Skin epidermis (tissue), 12 donors: ENCODE results near the gene TLE7.

ENCODE experiments used
- H3K27ac ChIP-seq, 21 experiments: fragments of 200-600 bp; sonication (generic) in 11 of 21; one replicate each; pipeline ENCODE4 v1.5.0; 2020; ENCODE audit warnings: mild to moderate bottlenecking in 3 of 21, inconsistent platforms in 2 of 21, moderate library complexity in 2 of 21
- H3K4me3 ChIP-seq, 7 experiments: fragments of 200-600 bp; sonication (generic) in 2 of 7; one replicate each; pipeline ENCODE4 v1.5.0; 2020; ENCODE audit warnings: inconsistent platforms in 2 of 7, mild to moderate bottlenecking in 2 of 7, moderate library complexity in 1 of 7

Gene TLE7

DNA sequence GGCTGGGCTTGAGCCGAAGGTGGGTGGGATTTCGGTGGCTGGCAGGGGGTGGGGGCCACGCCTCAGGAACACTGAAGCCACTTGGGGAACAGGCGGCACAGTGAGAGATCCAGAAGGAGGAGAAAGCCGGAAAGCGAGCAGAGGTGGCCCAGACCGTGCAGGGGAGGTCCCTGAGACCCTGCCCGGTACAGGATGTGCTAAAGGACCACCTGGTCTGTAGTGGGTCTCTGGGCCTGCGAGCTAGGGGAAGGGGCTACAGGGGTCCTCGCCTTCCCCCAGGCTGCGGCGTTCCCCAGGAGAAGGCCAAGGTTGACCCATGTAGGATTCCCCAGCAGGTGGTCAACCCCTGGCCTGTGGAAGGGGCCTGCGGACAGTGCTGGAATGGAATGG lies at the start of gene TLE7:
TLE7 (minus strand) TSS at position 4 of the 390 bp plus-strand sequence. CDS start 8,730 bp downstream, outside the sequence.
- no peak within 1 kb of the TSS for H3K27ac ChIP-seq
- no peak within 1 kb of the TSS for H3K4me3 ChIP-seq

DNA sequence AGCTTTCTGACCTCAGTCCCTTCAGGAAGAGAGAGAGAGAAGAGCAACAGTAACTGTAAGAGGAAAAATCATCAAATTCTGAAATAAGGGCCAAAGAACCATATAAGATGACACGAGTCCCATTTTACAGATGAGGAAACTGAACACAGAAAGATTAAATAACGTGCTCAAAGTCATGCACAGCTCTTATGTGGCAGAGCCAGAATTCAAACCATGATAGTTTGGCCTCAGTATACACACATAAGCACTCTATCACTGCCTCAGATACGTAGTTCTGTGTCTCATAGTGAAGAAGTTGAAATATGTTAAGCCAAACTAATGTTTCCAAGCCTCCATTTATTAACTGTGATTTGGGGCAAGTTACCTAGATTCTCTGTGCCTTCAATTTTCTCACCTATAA lies 49.2 kb upstream of the TLE7 start:
- H3K4me3 ChIP-seq, result no peak overlapping the region

GRCh38 chr16:71490361-71490760 lies 48.5 kb upstream of the TLE7 start:
- no peak overlapping the region for H3K27ac ChIP-seq

More for the DNA sequence above, 49.2 kb upstream of the TLE7 start:
- no peak overlapping the region for H3K27ac ChIP-seq

DNA sequence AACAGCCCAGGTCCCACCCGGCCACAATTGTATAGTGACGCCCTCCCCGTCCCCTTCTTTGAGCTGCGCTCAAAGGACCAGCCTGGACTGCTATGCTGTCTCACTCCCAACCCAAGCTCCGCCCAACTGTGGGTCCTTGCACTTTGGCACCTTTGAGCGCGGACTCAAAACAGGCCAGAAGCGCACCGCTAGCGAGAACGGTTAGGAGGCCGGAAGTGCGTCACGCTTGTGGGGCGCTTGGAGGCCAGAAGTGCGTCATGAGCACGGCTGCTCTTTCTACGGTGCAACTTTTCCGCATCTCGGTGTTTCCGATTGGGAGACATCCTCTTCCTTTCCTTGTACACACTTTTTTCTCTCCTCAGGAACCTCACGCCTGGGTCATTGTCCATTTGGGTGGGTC lies 47.3 kb upstream of the TLE7 start, which contains the start of gene ZNF19:
ZNF19 (minus strand) TSS at position 203 of the 400 bp plus-strand sequence. CDS start 7,210 bp downstream, outside the sequence.
- Histone ChIP-seq H3K4me3 (no peak within 1 kb of the TSS), H3K27ac (no peak within 1 kb of the TSS)

More at GRCh38 chr16:71490361-71490760, 48.5 kb upstream of the TLE7 start:
- H3K4me3 ChIP-seq, result no peak overlapping the region

- Histone ChIP-seq H3K4me3 (peak overlapping the region; percentile 62 to 94 (median 83)), H3K27ac (peak overlapping the region; percentile 58 to 99 (median 92))
Observed at GRCh38 chr16:71484006-71484893, 42.4 kb upstream of the TLE7 start.

DNA sequence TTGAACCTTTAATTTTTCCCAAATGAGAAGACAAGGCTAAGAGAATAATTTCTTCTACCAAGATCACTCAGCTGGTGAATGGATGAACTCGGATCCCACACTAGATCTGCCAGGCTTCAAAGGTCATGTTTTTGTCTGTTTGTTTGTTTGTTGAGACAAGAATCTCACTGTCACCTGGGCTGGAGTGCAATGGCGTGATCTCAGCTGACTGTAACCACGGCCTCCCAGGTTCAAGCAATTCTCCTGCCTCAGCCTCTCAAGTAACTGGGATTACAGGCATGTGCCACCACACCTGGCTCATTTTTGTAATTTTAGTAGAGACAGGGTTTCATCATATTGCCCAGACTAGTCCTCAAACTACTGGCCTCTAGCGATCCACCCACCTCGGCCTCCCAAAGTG lies 40.7 kb upstream of the TLE7 start:
- Histone ChIP-seq H3K4me3 (no peak overlapping the region), H3K27ac (no peak overlapping the region)

DNA sequence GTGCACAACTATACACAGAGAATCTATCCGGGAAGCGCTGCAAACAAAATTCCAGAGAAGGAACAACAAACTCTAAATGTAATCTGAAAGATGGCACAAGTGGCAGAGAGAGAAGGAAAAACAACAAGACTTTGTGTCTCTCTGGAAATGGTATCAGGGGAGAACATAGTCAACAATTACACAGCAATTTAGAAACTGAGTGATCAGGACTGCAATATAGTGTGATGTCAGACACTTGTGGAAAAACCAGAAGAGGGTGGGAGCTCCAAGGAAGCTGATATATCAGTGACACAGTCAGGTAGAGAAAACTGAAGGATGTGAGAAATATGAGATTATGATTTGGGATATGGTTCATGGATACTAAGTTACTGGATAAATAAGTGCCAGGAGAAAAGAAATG lies 39.1 kb upstream of the TLE7 start:
- no peak overlapping the region for H3K4me3 ChIP-seq
- no peak overlapping the region for H3K27ac ChIP-seq

GRCh38 chr16:71479420-71479819 lies 37.6 kb upstream of the TLE7 start:
- Histone ChIP-seq H3K4me3 (no peak overlapping the region), H3K27ac (no peak overlapping the region)

DNA sequence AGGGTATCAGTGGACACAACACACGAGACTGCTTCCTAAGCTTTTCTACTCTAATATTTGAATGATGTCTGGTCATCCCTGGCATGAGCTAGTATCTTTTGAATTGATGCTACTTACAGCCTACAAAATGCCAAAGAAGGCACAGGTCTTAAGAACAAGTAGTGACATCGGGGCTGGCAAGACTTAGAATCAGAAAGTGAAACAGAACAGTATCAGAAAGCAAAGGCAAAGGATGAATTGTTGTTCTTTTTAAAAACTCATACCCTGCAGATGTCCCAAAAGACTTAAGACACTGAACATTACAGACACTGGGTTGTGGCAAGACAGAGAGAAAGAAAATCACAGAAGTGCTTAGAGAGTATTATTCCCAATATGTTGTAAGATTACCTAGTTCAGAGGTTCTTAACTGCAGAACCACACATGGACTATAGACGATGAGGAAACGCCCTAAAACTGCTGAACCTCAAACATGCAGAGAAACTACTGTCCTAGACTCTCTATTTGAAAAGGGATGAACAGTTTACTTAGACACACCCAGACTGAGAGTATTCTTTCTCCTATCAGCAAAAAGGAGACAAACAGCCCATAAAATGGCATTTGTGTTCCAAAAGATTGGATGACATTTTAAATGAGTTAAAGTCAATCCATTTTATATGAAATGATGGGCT lies 34.7 kb upstream of the TLE7 start:
- Histone ChIP-seq H3K27ac (no peak overlapping the region), H3K4me3 (no peak overlapping the region)

DNA sequence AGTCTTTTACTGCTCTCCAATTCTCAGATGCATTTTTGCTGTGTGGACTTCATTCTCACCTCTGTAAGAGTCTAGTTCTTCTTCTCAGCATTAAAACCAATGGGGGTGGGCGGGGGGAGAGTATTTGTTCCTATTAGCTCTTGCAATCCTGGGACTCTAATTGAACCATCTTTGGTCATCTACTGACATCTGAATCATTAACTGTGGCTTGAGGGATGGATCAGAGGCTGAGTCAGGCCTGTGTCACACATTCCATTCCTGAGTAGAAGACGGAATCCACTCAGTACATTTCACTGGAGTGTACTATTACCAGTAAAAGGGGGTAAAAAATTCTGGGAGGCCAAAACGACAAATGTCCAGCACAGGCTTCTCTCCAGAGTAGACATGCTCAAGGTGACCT lies 33.0 kb upstream of the TLE7 start:
- no peak overlapping the region for H3K4me3 ChIP-seq
- no peak overlapping the region for H3K27ac ChIP-seq

DNA sequence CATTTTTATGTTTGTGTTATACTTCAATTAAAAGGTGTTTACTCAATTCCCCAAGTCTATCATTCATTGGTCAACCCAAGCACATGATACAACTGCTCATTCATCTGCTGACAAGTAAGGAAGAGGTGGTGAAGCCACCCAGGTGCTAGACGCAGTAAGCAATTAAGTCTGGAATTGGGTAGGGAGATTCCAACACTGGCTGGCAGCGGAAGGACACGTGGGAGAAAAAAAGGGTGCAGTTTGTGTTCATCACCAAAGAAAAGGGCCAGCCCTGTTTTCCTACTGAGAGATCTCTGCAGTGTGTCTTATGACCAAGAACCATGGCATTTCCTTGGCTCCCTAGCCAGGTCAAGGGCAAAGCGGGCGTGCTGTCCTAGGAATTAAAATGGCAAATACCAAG lies 32.0 kb upstream of the TLE7 start:
- Histone ChIP-seq H3K27ac (no peak overlapping the region), H3K4me3 (no peak overlapping the region)

DNA sequence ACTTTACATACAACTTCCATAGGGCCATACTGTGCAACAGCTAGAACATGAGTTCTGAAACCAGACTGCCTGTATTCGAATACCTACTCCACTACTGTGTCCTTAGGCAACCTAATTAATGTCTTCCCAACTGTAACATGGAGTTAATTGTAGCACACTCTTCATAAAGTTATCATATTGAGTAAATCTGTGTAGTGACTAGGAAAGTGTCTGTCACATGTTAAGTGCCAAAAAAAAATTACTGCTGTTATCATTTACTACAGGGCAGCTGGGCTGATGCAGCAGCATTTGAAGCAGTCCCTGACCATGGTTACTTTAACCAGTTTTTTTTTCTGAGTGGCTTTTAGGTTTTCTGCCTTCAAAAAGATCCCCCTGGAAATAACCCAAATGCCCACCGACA lies 31.1 kb upstream of the TLE7 start:
- Histone ChIP-seq H3K27ac (no peak overlapping the region), H3K4me3 (no peak overlapping the region)

GRCh38 chr16:71472051-71472450 lies 30.2 kb upstream of the TLE7 start:
- Histone ChIP-seq H3K27ac (no peak overlapping the region), H3K4me3 (no peak overlapping the region)

DNA sequence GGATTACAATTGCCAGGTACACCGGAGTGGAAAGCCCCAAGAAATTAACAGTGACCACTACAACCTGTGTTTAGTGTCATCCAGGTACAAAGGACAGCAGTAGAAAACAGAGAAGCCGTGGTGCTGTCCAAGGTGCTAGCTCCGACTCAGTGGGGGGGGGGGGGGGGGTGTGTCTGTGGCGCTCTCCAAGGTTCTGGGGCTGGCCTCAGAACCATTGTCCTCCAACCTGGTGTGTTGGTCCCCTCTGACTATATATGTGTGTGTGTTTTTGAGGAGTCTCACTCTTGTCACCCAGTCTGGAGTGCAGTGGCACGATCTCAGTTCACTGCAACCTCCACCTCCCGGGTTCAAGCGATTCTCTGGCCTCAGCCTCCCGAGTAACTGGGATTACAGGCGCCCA lies 26.0 kb upstream of the TLE7 start:
- Histone ChIP-seq H3K27ac (no peak overlapping the region), H3K4me3 (no peak overlapping the region)

DNA sequence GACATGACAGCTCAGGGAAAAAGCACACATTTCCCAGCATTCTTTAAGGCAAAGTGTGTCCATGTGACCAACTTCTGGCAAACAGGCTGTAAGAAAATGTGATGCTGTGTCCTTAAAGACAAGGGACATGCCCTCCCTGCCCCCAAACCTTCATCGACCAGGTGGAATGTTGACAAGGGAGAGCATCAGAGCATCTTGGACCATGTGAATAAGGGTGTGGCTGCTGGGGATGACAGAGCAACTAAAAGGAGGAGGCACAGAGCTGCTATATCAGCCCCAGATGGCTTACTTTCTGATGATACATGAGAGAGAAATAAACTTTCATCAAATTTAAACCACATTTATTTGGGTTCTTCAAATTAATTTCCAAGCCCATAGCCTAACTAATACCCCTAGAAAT lies 22.4 kb upstream of the TLE7 start:
- Histone ChIP-seq H3K4me3 (no peak overlapping the region), H3K27ac (no peak overlapping the region)

GRCh38 chr16:71461686-71462648 lies 20.1 kb upstream of the TLE7 start, which contains the start of gene ZNF23:
ZNF23 (minus strand) TSS chr16:71462247; CDS start chr16:71456796, 5,451 bp downstream.
- H3K27ac ChIP-seq, result peak within 1 kb of the TSS; percentile 34 to 93 (median 87)
- peak within 1 kb of the TSS; percentile 70 to 96 (median 90) for H3K4me3 ChIP-seq

GRCh38 chr16:71460941-71461340 lies 19.1 kb upstream of the TLE7 start:
- H3K4me3 ChIP-seq, result peak overlapping the region in 4 of 7 experiments; percentile 70 to 96 (median 95)
- H3K27ac ChIP-seq, result peak overlapping the region in 1 of 21 experiments; percentile 92

DNA sequence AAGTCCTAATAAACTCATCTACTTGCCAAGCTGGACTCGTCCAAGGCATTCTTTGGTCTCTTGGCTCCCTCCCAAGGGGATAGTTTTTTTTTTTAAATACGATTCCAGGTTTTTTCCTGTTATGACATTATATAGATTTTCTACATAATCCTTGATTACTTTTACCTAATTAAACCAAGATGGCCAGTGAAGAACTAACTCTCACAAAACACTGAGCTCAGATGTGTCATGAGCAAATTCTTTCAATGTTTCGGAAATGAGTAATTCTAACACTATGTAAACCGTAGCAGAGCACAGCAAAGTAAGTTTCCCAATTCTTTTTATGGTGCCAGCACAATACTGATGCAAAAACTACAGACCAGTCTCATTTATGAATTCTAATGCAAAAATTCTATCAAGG lies 18.4 kb upstream of the TLE7 start:
- Histone ChIP-seq H3K4me3 (no peak overlapping the region), H3K27ac (no peak overlapping the region)

DNA sequence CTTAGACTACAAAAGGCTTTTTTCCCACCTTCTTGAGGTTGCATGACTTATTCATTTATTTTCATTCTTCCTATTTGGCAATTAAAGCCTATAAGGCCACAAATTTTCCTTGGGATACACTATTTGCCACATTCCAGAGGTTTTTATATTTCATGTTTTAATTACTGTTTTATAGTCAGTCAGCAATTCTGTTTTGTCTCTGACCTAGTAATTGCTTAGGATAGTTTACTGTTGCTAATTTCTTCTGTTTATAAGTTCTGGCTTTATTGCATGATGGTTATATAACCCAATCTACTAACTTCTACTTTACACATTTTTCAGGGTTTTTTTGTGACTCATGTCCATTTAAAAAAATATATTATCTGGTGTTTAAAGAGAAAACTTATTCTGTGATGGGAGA lies 17.7 kb upstream of the TLE7 start:
- no peak overlapping the region for H3K27ac ChIP-seq

GRCh38 chr16:71456801-71457200 lies 14.9 kb upstream of the TLE7 start:
- Histone ChIP-seq H3K27ac (no peak overlapping the region), H3K4me3 (no peak overlapping the region)

More for the DNA sequence above, 17.7 kb upstream of the TLE7 start:
- no peak overlapping the region for H3K4me3 ChIP-seq
